ENCODE measurements around the gene PRR20G.

DNA sequence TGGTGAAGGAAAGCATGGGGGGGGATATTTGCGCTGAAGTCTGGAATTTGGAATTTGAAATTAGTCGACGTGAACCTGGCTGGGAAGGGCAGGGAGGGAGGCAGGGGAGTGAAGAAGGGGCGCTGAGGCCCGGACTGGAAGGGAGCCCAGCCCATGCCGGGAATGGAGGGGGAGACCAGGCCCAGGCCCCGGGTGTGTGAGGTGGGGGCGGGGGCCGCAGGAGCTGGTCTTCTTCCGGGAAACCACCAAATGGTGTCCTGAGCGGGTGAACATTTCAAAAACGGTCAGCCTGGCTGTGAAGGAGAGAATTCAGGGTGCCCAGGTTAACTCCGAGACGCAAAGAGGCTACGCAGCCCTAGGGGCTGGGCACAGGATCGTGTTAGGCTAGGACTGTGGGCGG lies 497 bp upstream of the PRR20G start:
- no peak for TF ChIP-seq POLR2AphosphoS5 (IDR thresholded peaks at IDR 0.05)
- TF ChIP-seq, protein P1, sequence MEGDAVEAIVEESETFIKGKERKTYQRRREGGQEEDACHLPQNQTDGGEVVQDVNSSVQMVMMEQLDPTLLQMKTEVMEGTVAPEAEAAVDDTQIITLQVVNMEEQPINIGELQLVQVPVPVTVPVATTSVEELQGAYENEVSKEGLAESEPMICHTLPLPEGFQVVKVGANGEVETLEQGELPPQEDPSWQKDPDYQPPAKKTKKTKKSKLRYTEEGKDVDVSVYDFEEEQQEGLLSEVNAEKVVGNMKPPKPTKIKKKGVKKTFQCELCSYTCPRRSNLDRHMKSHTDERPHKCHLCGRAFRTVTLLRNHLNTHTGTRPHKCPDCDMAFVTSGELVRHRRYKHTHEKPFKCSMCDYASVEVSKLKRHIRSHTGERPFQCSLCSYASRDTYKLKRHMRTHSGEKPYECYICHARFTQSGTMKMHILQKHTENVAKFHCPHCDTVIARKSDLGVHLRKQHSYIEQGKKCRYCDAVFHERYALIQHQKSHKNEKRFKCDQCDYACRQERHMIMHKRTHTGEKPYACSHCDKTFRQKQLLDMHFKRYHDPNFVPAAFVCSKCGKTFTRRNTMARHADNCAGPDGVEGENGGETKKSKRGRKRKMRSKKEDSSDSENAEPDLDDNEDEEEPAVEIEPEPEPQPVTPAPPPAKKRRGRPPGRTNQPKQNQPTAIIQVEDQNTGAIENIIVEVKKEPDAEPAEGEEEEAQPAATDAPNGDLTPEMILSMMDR (IDR thresholded peaks at IDR 0.05) = no peak
- no peak for TF ChIP-seq POLR2A (IDR thresholded peaks at IDR 0.05)

Data from stomach (tissue), 4 donors.